GM23338 (cell line): ENCODE results near the gene SIAH1. TPM values are rescaled to one million over a fixed set of nuclear protein-coding genes. Genes with fewer than 3 reads are reported as not detected.

ENCODE experiments used
- ATAC-seq: fragments of 200-7000 bp; cut with Tn5 transposase; 3 replicates; pipeline ENCODE4 v1.9.1; 2020
- DNase-seq: peaks from one replicate; pipeline ENCODE4 v3.0.0-alpha.2; 2015; ENCODE audit warnings: low spot score
- H2AFZ ChIP-seq: fragments of 200-600 bp; sonication (generic); 2 replicates; pipeline ENCODE4 v1.8.0; 2016; ENCODE audit warnings: antibody characterized with exemption, mild to moderate bottlenecking, moderate library complexity
- H3F3A ChIP-seq: fragments of 200-600 bp; sonication (generic); replicated peaks from 2 replicates; pipeline ENCODE4 v1.8.0; 2017; ENCODE audit warnings: antibody characterized with exemption, mixed run types, low read depth
- H3K27ac ChIP-seq: fragments of 200-600 bp; sonication (generic); 2 replicates; pipeline ENCODE4 v1.6.1; 2016; ENCODE audit warnings: low read depth
- H3K27me3 ChIP-seq: fragments of 200-600 bp; sonication (generic); 2 replicates; pipeline ENCODE4 v1.8.0; 2016; ENCODE audit warnings: mild to moderate bottlenecking, mixed run types, moderate library complexity; ENCODE audit not compliant: insufficient read depth
- H3K36me3 ChIP-seq: fragments of 200-600 bp; sonication (generic); 2 replicates; pipeline ENCODE4 v1.8.0; 2016; ENCODE audit warnings: mild to moderate bottlenecking; ENCODE audit not compliant: insufficient read depth
- H3K4me1 ChIP-seq: fragments of 200-600 bp; sonication (generic); 2 replicates; pipeline ENCODE4 v1.8.0; 2016; ENCODE audit warnings: mild to moderate bottlenecking, moderate library complexity; ENCODE audit not compliant: insufficient read depth
- H3K4me2 ChIP-seq: fragments of 200-600 bp; sonication (generic); 2 replicates; pipeline ENCODE4 v1.7.1; 2017; ENCODE audit warnings: mixed run types
- H3K4me3 ChIP-seq: fragments of 200-600 bp; sonication (generic); 2 replicates; pipeline ENCODE4 v1.6.1; 2016; ENCODE audit warnings: mixed run types
- H3K79me2 ChIP-seq: fragments of 200-600 bp; sonication (generic); replicated peaks from 2 replicates; pipeline ENCODE4 v1.8.0; 2017; ENCODE audit warnings: mild to moderate bottlenecking; ENCODE audit not compliant: insufficient read depth
- H3K9me2 ChIP-seq: fragments of 200-600 bp; sonication (generic); 2 replicates; pipeline ENCODE4 v1.8.0; 2017; ENCODE audit not compliant: insufficient read depth
- H4K20me1 ChIP-seq: fragments of 200-600 bp; sonication (generic); replicated peaks from 2 replicates; pipeline ENCODE4 v1.8.0; 2017; ENCODE audit warnings: mild to moderate bottlenecking; ENCODE audit not compliant: insufficient read depth
- H3K27ac Mint-ChIP-seq: 2 replicates; pipeline ENCODE4 v1.8.0; 2020; ENCODE audit warnings: inconsistent platforms, mild to moderate bottlenecking, moderate library complexity, mixed read lengths
- H3K27me3 Mint-ChIP-seq: 3 replicates; pipeline ENCODE4 v1.8.0; 2022; ENCODE audit warnings: low read depth, mild to moderate bottlenecking, moderate library complexity, mixed read lengths, inconsistent platforms; ENCODE audit not compliant: insufficient read depth, poor library complexity
- H3K36me3 Mint-ChIP-seq: 3 replicates; pipeline ENCODE4 v1.8.0; 2021; ENCODE audit warnings: low read depth, mild to moderate bottlenecking, inconsistent platforms, moderate library complexity, mixed read lengths
- H3K4me1 Mint-ChIP-seq: 3 replicates; pipeline ENCODE4 v1.8.0; 2020; ENCODE audit warnings: mild to moderate bottlenecking, inconsistent platforms, mixed read lengths
- H3K4me3 Mint-ChIP-seq: 3 replicates; pipeline ENCODE4 v1.8.0; 2021; ENCODE audit warnings: moderate library complexity, mild to moderate bottlenecking, inconsistent platforms, mixed read lengths
- H3K9me3 Mint-ChIP-seq: 3 replicates; pipeline ENCODE4 v1.8.0; 2020; ENCODE audit warnings: moderate library complexity, mild to moderate bottlenecking, inconsistent platforms, mixed read lengths
- CREB1 ChIP-seq: fragments of 250-450 bp; sonication (Bioruptor Pico); IDR thresholded peaks from 2 replicates; pipeline ENCODE4 v1.5.0; 2020; ENCODE audit warnings: low read depth, mild to moderate bottlenecking, moderate library complexity
- EZH2 ChIP-seq: fragments of 200-600 bp; sonication (generic); IDR thresholded peaks from one replicate; pipeline ENCODE4 v1.8.0; 2017; ENCODE audit warnings: antibody characterized with exemption, mild to moderate bottlenecking, low read depth; ENCODE audit not compliant: unreplicated experiment
- EZH2phosphoT487 ChIP-seq: fragments of 200-600 bp; sonication (generic); IDR thresholded peaks from one replicate; pipeline ENCODE4 v1.8.1; 2018; ENCODE audit warnings: antibody characterized with exemption; ENCODE audit not compliant: unreplicated experiment
- JUNB ChIP-seq: IDR thresholded peaks from one replicate; pipeline ENCODE4 v1.6.1; 2016; ENCODE audit warnings: antibody characterized with exemption; ENCODE audit not compliant: unreplicated experiment
- NANOG ChIP-seq: IDR thresholded peaks from 2 replicates; pipeline ENCODE4 v1.6.1; 2016; ENCODE audit warnings: antibody characterized with exemption, borderline replicate concordance
- POLR2AphosphoS5 ChIP-seq: IDR thresholded peaks from 2 replicates; pipeline ENCODE4 v1.6.1; 2016; ENCODE audit warnings: antibody characterized with exemption, low read depth
- REST ChIP-seq: IDR thresholded peaks from one replicate; pipeline ENCODE4 v1.6.1; 2018; ENCODE audit warnings: antibody characterized with exemption; ENCODE audit not compliant: unreplicated experiment
- STAT1 ChIP-seq: IDR thresholded peaks from one replicate; pipeline ENCODE4 v1.6.1; 2016; ENCODE audit warnings: antibody characterized with exemption; ENCODE audit not compliant: unreplicated experiment
- ZNF114 ChIP-seq: fragments of 250-450 bp; sonication (Bioruptor Pico); IDR thresholded peaks from 2 replicates; pipeline ENCODE4 v1.5.0; 2020; ENCODE audit warnings: mild to moderate bottlenecking, moderate library complexity
- ZNF331 ChIP-seq: fragments of 250-450 bp; sonication (Bioruptor Pico); IDR thresholded peaks from 2 replicates; pipeline ENCODE4 v1.5.0; 2020; ENCODE audit warnings: low read depth, mild to moderate bottlenecking, moderate library complexity
- ZNF462 ChIP-seq: fragments of 250-450 bp; sonication (Bioruptor Pico); IDR thresholded peaks from 2 replicates; pipeline ENCODE4 v1.5.0; 2020; ENCODE audit warnings: mild to moderate bottlenecking, moderate library complexity
- polyA plus RNA-seq: library from polyadenylated mRNA; unstranded; fragments of >200 nt; fragmentation: Nextera tagmentation; extraction: Ambion mirVana; gene quantifications from 2 replicates; pipeline ENCODE4 v1.2.1, GENCODE V29; 2016
- total RNA-seq: library from RNA; depleted of rRNA; stranded (reverse); fragments of >200 nt; shearing (Covaris generic); gene quantifications from 2 replicates; pipeline ENCODE4 v1.2.3, GENCODE V29; 2014
- TF ChIP-seq, protein P1 (sequence below): IDR thresholded peaks from 2 replicates; pipeline ENCODE4 v1.6.1; 2016; ENCODE audit warnings: antibody characterized with exemption
- TF ChIP-seq, protein P2 (sequence below), 2 experiments: fragments of 200-600 bp in 1 of 2; sonication (generic) in 1 of 2; conservative IDR thresholded peaks; 2 replicates each; pipeline versions ENCODE4 v1.5.1 to v1.6.1; 2016 to 2017; ENCODE audit warnings: antibody characterized with exemption in 2 of 2, low read depth in 2 of 2, mild to moderate bottlenecking in 2 of 2, moderate library complexity in 1 of 2

SIAH1 gene
- total and polyA plus RNA-seq, 2 experiments from 2014 or later = 42.0 to 52.7 TPM

GRCh38 chr16:48372744-48373143 is 12.5 kb downstream of the SIAH1 start:
- H4K20me1 ChIP-seq = peaks cover 45% of the 10 kb centered on the region
- H3K27me3 ChIP-seq = no peaks in the 10 kb centered on the region
- H3K36me3 ChIP-seq = no peaks in the 10 kb centered on the region

More at GRCh38 chr16:48372744-48373143, 12.5 kb downstream of the SIAH1 start:
- Mint-ChIP-seq H3K27ac (no peak overlapping the region), H3K4me3 (no peak overlapping the region), H3K4me1 (peaks cover 23% of the 10 kb centered on the region), H3K9me3 (no peaks in the 10 kb centered on the region), H3K36me3 (no peaks in the 10 kb centered on the region), H3K27me3 (peaks cover 2% of the 10 kb centered on the region)
- Histone ChIP-seq H3K79me2 (peaks cover 100% of the 10 kb centered on the region), H3K4me1 (peaks cover 40% of the 10 kb centered on the region), H3K4me3 (no peak overlapping the region), H3K4me2 (no peak overlapping the region), H2AFZ (no peak overlapping the region), H3F3A (no peaks in the 10 kb centered on the region), H3K9me2 (no peaks in the 10 kb centered on the region), H3K27ac (no peak overlapping the region)
- no peak for DNase-seq
- ATAC-seq = no peak
- no peak for TF ChIP-seq ZNF462 (CRISPR knock-in tag)
- TF ChIP-seq EZH2 = no peak
- TF ChIP-seq, protein P1, sequence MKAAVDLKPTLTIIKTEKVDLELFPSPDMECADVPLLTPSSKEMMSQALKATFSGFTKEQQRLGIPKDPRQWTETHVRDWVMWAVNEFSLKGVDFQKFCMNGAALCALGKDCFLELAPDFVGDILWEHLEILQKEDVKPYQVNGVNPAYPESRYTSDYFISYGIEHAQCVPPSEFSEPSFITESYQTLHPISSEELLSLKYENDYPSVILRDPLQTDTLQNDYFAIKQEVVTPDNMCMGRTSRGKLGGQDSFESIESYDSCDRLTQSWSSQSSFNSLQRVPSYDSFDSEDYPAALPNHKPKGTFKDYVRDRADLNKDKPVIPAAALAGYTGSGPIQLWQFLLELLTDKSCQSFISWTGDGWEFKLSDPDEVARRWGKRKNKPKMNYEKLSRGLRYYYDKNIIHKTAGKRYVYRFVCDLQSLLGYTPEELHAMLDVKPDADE = no peak
- TF ChIP-seq JUNB = no peak
- TF ChIP-seq ZNF331 = no peak
- TF ChIP-seq NANOG = no peak
- no peak for TF ChIP-seq REST
- TF ChIP-seq, protein P2, sequence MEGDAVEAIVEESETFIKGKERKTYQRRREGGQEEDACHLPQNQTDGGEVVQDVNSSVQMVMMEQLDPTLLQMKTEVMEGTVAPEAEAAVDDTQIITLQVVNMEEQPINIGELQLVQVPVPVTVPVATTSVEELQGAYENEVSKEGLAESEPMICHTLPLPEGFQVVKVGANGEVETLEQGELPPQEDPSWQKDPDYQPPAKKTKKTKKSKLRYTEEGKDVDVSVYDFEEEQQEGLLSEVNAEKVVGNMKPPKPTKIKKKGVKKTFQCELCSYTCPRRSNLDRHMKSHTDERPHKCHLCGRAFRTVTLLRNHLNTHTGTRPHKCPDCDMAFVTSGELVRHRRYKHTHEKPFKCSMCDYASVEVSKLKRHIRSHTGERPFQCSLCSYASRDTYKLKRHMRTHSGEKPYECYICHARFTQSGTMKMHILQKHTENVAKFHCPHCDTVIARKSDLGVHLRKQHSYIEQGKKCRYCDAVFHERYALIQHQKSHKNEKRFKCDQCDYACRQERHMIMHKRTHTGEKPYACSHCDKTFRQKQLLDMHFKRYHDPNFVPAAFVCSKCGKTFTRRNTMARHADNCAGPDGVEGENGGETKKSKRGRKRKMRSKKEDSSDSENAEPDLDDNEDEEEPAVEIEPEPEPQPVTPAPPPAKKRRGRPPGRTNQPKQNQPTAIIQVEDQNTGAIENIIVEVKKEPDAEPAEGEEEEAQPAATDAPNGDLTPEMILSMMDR (conservative IDR thresholded peaks at IDR 0.05; ENCODE audit: low read depth in 2 of 2) = no peak
- no peak for TF ChIP-seq STAT1
- TF ChIP-seq ZNF114 (CRISPR knock-in tag) = no peak
- no peak for TF ChIP-seq EZH2phosphoT487
- no peak for TF ChIP-seq POLR2AphosphoS5
- no peak for TF ChIP-seq CREB1 (CRISPR knock-in tag)
